NCI-H2196 (cell line): ENCODE measurements around the gene MRPS2.
A peak's percentile ranks its signal among the peaks of the same experiment; 100 is the strongest.

Experiments used
- DNase-seq: peaks from one replicate; lab custom pipeline; 2025; ENCODE audit not compliant: unreplicated experiment; lab: John Stamatoyannopoulos, UW

The MRPS2 gene

DNA sequence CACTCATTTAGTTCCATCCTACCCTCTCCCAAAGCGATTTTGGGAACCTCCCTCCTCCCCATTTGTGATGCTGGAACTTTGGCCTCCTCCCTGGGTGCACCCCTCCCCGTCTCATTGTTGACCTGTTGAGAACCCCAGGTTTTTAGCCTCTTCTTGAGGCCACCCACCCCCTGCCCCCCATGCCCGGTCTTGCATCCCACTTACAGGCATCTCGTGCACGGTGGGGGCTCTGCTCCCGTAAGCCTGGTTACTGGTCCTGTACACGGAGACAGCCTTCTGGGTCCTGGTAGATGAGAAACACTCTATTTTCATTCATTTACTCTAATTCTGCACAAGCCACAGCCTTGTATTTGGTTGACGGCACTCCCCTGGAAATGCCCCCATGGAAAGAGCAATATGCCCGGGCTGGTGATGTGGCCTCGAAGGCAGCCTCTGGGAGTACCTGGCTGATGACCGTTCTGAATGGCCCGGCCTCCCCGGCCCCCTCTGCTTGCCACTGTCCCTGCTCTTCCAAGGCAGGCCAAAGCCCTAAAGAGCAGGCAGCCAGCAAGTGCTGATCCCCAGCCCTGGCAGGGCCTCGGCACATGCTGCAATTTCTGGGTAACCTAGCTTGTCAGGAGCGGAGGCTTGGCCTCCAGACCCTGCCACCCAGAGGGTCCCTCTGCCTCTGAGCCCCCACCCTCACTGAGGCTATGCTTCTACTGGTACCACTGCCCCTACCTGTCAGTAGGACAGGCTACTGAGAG, 1.9 kb upstream of the MRPS2 start:
- no peak for DNase-seq

- peak; percentile 83 for DNase-seq
Observed at GRCh38 chr9:135499326-135500070, 984 bp upstream of the MRPS2 start.

DNA sequence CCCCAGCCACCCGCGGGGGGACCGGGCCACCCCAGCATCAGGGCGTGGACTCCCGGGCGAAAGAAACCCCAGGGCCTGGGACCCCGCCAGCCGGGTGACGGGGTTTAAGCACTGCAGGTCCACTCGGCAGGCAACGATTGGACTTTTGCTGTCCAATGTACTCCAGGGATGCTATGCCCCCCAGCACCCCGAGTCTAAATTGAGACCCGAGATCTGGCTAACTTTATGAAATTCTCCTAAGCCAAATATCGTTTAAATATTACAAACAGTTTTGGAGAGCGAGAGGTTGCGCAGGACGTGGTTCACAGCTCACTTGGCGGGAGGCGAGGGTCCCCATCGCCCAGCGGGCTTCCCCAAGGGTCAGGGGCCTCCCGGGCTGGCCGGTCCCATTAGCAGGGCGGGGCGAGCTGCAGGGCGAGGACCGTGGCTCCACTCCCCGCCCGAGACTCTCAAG, 384 bp upstream of the MRPS2 start:
- DNase-seq, result no peak

- no peak for DNase-seq
Observed at GRCh38 chr9:135501261-135502167, 1.0 kb downstream of the MRPS2 start.

DNA sequence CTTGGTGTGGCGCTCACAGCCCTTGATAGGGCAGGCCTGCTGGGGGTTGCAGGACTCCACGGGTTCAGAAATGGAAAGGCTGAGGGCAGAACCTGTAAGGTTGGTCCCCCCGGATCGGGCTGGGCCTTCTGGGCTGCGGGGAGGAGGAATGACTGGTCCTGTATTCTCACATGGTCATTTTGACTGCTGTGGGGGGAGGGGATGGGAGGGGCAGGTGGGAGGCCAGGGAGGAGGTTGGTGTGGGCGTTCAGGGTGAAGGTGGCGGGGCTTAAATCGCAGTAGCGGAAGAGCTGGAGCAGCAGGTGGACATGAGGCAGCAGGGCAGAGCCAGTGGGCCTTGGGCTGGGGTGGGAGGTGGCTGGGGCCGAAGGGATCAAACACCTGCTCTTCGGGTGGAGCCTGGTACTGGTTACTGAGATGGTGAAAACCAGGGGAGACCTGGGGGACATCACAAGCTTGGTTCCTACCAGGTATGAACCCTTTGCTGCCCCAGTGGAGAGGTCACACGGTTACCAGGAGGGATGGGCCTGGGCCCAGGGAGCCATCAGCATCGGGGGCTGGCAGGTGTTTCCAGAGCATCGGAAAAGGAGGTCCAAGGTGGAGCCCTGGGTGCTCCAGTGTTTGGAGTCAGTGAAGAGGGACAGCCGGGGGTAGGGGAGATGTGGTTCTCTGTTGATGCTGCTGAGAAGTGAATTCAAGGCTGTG, 1.8 kb downstream of the MRPS2 start:
- no peak for DNase-seq

GRCh38 chr9:135502873-135503321, 2.4 kb downstream of the MRPS2 start:
- no peak for DNase-seq

- no peak for DNase-seq
Observed at GRCh38 chr9:135503371-135504261, 3.1 kb downstream of the MRPS2 start.

GRCh38 chr9:135504262-135505243, 4.1 kb downstream of the MRPS2 start:
- peak; percentile 50 for DNase-seq

- no peak for DNase-seq
Observed at GRCh38 chr9:135505406-135506187, 5.1 kb downstream of the MRPS2 start.

- no peak for DNase-seq
Observed at GRCh38 chr9:135506327-135507103, 6.0 kb downstream of the MRPS2 start.

DNA sequence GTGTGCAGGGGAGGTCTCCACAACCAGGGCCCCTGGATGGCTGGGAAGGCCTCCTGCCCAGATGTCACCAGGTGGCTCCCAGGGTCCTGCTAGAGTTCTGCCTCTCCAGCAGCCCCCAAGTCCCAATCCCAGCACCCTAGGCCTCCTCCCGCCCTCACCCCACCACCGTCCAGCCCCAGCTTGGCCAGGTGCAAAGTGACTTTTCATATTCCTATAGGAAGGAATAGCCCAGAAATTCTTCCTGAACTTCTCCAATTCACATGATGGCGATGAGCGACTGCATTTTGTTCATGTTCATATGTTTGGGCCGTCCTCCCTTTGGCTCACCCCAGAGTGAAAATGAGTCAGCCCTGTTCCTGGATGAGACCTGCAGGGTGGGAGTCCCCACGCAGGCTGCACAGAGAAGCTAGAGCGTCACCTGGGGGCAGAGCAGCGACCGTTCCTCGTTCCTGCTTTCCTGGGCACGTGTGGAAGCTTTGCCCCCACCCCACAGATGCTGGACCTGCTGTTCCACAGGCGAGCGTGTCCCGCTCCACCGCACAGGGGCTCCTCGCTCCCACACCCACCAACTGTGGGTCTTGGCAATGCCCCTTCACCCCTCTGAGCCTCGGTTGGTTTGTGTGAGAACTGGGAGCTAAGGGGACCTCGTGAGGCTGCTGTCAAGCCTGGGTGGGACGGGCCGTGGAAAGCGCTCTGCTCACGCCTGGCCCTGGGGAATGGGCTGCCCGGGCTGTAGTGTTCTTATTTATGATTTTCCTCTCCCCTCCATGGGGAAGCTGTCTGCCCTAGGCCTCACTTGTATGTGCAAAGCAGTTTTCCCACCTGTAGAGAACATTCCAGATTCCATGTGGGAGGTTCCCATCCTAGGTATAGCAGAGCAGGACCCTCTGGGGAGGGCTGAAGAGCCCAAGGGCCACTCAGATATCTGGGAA, 6.9 kb downstream of the MRPS2 start:
- DNase-seq, result no peak

DNA sequence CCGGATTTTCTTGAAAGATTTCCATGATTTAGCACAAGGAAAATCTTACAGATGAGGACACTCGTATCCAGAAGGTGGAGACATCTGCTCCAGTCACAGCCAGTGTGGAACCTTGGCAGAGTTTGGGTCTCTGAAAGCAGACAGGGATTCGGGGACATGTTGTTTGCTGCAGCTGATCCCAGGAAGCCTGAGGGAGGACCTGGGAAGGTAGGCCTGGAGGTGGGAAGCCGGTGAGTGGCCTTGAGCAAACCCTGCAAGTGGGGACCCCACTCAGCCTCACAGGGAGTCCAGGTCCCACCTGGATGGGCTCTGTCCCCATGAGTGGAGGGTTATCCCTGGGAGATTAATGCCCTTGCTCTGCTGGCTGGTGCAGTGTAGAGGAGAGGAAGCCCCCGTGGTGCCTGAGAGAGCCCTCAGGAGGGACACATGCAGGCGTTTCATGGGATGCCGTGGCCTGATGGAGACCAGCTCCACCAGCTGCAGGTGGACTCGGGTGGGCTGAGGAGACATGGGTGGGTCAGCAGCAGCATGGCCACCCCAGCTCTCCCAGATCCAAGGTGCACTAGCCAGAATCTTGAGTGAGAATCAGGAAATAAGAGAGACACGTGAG, 7.8 kb downstream of the MRPS2 start:
- DNase-seq, result no peak

- no peak for DNase-seq
Observed at GRCh38 chr9:135509458-135509857, 9.0 kb downstream of the MRPS2 start.

- DNase-seq, result no peak
Observed at GRCh38 chr9:135512241-135512603, 11.7 kb downstream of the MRPS2 start.

- no peak for DNase-seq
Observed at GRCh38 chr9:135512904-135513303, 12.4 kb downstream of the MRPS2 start.
